ENCODE results near the gene GRIK4.

The GRIK4 gene

DNA sequence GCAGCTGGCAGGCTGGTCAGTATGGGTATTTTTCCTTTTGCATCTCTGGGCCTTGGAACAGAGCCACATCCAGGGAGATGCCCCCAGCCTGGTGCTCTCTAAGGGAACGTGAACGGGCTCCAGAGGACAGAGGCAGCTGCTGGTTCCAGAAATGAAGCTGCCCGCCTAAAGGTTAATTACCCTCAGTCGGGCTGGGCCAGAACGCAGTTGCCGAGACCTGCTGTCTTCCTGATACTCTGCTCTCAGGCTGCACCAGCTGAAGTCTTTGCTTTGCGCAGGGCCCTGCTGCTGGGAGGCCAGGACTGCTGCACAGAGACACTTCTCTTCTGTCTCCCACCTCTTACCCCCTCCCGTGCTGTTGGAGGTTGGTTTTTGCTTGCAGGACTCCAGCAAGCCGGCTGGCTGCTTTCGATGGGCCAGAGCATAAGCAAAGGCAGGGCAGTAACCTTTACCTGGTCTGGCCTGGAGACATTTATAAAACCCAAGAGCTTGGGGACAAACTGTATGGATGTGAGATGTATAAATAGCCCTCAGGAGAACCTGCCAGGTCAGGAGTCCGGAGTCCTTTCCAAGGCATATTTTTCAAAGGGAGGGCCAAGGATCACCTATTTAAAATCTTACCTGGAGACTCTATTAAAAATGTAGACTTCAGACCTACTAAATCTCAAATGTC lies 197.1 kb downstream of the GRIK4 start:
- DNase-seq (ENCODE audit: low read depth, low spot score) = no peak
- Histone ChIP-seq H3K36me3 (ENCODE audit: insufficient read depth, insufficient read length, low read length) (no peaks in the 10 kb centered on the region), H3K9me3 (ENCODE audit: insufficient read depth, low read length) (no peaks in the 10 kb centered on the region), H3K4me1 (ENCODE audit: insufficient read depth, insufficient read length) (peaks cover 6% of the 10 kb centered on the region), H3K9ac (ENCODE audit: insufficient read length, low read depth) (no peak overlapping the region), H3K4me3 (ENCODE audit: insufficient read length, low read depth) (no peak overlapping the region), H3K27me3 (ENCODE audit: insufficient read depth, insufficient read length) (peaks cover 24% of the 10 kb centered on the region)
- TF ChIP-seq YY1 (IDR thresholded peaks at IDR 0.05; ENCODE audit: insufficient read depth, insufficient read length) (no peak), SUZ12 (IDR thresholded peaks at IDR 0.05; ENCODE audit: extremely low read depth, insufficient read depth, insufficient read length) (no peak), ZNF274 (IDR thresholded peaks at IDR 0.05; ENCODE audit: low read depth, low read length) (no peak)

- Histone ChIP-seq H3K4me1 (ENCODE audit: insufficient read depth, insufficient read length) (peaks cover 7% of the 10 kb centered on the region), H3K9ac (ENCODE audit: insufficient read length, low read depth) (peak overlapping the region; percentile 5), H3K9me3 (ENCODE audit: insufficient read depth, low read length) (no peaks in the 10 kb centered on the region), H3K4me3 (ENCODE audit: insufficient read length, low read depth) (no peak overlapping the region), H3K27me3 (ENCODE audit: insufficient read depth, insufficient read length) (peaks cover 24% of the 10 kb centered on the region), H3K36me3 (ENCODE audit: insufficient read depth, insufficient read length, low read length) (no peaks in the 10 kb centered on the region)
- no peak for TF ChIP-seq YY1 (IDR thresholded peaks at IDR 0.05; ENCODE audit: insufficient read depth, insufficient read length)
- no peak for TF ChIP-seq SUZ12 (IDR thresholded peaks at IDR 0.05; ENCODE audit: extremely low read depth, insufficient read depth, insufficient read length)
- no peak for TF ChIP-seq ZNF274 (IDR thresholded peaks at IDR 0.05; ENCODE audit: low read depth, low read length)
- DNase-seq (ENCODE audit: low read depth, low spot score) = no peak
Measured at GRCh38 chr11:120709808-120710207, 198.3 kb downstream of the GRIK4 start.

- Histone ChIP-seq H3K4me3 (ENCODE audit: insufficient read length, low read depth) (no peak overlapping the region), H3K4me1 (ENCODE audit: insufficient read depth, insufficient read length) (peaks cover 8% of the 10 kb centered on the region), H3K9ac (ENCODE audit: insufficient read length, low read depth) (no peak overlapping the region), H3K36me3 (ENCODE audit: insufficient read depth, insufficient read length, low read length) (no peaks in the 10 kb centered on the region), H3K27me3 (ENCODE audit: insufficient read depth, insufficient read length) (peaks cover 24% of the 10 kb centered on the region), H3K9me3 (ENCODE audit: insufficient read depth, low read length) (no peaks in the 10 kb centered on the region)
- TF ChIP-seq ZNF274 (IDR thresholded peaks at IDR 0.05; ENCODE audit: low read depth, low read length) (no peak), YY1 (IDR thresholded peaks at IDR 0.05; ENCODE audit: insufficient read depth, insufficient read length) (no peak)
- DNase-seq (ENCODE audit: low read depth, low spot score) = peak; percentile 62
Measured at GRCh38 chr11:120710354-120711131, 199.0 kb downstream of the GRIK4 start.

- Histone ChIP-seq H3K27me3 (ENCODE audit: insufficient read depth, insufficient read length) (peaks cover 24% of the 10 kb centered on the region), H3K9ac (ENCODE audit: insufficient read length, low read depth) (no peak overlapping the region), H3K4me3 (ENCODE audit: insufficient read length, low read depth) (no peak overlapping the region), H3K9me3 (ENCODE audit: insufficient read depth, low read length) (no peaks in the 10 kb centered on the region), H3K36me3 (ENCODE audit: insufficient read depth, insufficient read length, low read length) (no peaks in the 10 kb centered on the region), H3K4me1 (ENCODE audit: insufficient read depth, insufficient read length) (peaks cover 15% of the 10 kb centered on the region)
- no peak for DNase-seq (ENCODE audit: low read depth, low spot score)
- TF ChIP-seq SUZ12 (IDR thresholded peaks at IDR 0.05; ENCODE audit: extremely low read depth, insufficient read depth, insufficient read length) = no peak
- no peak for TF ChIP-seq ZNF274 (IDR thresholded peaks at IDR 0.05; ENCODE audit: low read depth, low read length)
Measured at GRCh38 chr11:120712014-120712413, 200.5 kb downstream of the GRIK4 start.

DNA sequence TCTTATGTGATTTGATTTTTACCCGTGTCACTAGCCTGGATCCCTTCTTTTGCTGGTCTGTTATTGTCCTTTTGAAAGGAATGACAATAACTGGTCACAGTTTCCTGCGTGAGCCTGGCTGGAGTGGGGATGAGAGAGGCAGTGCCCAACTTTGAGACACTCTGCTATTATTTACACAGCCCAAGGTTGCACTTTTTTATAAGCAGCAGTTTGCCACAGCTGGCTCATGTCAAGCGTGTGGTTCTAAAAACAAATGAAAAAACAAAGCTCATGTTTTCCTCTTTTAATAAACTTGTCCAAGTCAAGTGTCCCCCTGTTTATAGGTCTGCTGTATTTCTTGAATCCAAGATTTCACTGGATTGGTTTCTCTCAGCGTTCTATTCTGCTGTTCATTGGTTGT lies 201.3 kb downstream of the GRIK4 start:
- no peak overlapping the region for H3K4me3 ChIP-seq (ENCODE audit: insufficient read length, low read depth)
- no peak for TF ChIP-seq YY1 (IDR thresholded peaks at IDR 0.05; ENCODE audit: insufficient read depth, insufficient read length)
- TF ChIP-seq ZNF274 (IDR thresholded peaks at IDR 0.05; ENCODE audit: low read depth, low read length) = no peak
- TF ChIP-seq SUZ12 (IDR thresholded peaks at IDR 0.05; ENCODE audit: extremely low read depth, insufficient read depth, insufficient read length) = no peak
- H3K4me1 ChIP-seq (ENCODE audit: insufficient read depth, insufficient read length) = peaks cover 17% of the 10 kb centered on the region
- DNase-seq (ENCODE audit: low read depth, low spot score) = no peak
- no peaks in the 10 kb centered on the region for H3K36me3 ChIP-seq (ENCODE audit: insufficient read depth, insufficient read length, low read length)
- peaks cover 19% of the 10 kb centered on the region for H3K27me3 ChIP-seq (ENCODE audit: insufficient read depth, insufficient read length)
- no peaks in the 10 kb centered on the region for H3K9me3 ChIP-seq (ENCODE audit: insufficient read depth, low read length)
- no peak overlapping the region for H3K9ac ChIP-seq (ENCODE audit: insufficient read length, low read depth)

GRCh38 chr11:120713296-120713695 lies 201.7 kb downstream of the GRIK4 start:
- Histone ChIP-seq H3K4me3 (ENCODE audit: insufficient read length, low read depth) (no peak overlapping the region), H3K4me1 (ENCODE audit: insufficient read depth, insufficient read length) (peaks cover 17% of the 10 kb centered on the region), H3K36me3 (ENCODE audit: insufficient read depth, insufficient read length, low read length) (no peaks in the 10 kb centered on the region), H3K9me3 (ENCODE audit: insufficient read depth, low read length) (no peaks in the 10 kb centered on the region), H3K27me3 (ENCODE audit: insufficient read depth, insufficient read length) (peaks cover 15% of the 10 kb centered on the region), H3K9ac (ENCODE audit: insufficient read length, low read depth) (no peak overlapping the region)
- TF ChIP-seq YY1 (IDR thresholded peaks at IDR 0.05; ENCODE audit: insufficient read depth, insufficient read length) (no peak), SUZ12 (IDR thresholded peaks at IDR 0.05; ENCODE audit: extremely low read depth, insufficient read depth, insufficient read length) (no peak), ZNF274 (IDR thresholded peaks at IDR 0.05; ENCODE audit: low read depth, low read length) (no peak)
- DNase-seq (ENCODE audit: low read depth, low spot score) = no peak

DNA sequence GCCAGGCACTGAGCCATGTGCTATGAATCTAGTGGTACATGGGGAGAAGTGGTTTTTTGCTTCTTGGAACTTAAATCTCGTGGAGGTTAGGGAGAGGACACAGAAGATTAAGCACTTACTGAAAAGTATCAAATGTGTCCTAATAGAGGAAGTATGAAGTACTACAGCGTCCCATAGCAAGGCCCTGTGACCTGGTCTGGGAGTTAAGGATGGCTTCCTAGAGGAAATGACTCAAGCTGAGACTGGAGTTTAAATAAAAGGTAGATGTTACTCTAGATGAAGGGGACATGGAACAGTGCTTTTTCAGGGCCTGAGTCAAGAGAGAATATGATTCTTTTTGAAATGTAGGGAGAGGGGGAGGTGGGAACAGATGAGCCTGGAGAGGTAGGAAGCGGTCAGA lies 202.9 kb downstream of the GRIK4 start:
- Histone ChIP-seq H3K9ac (ENCODE audit: insufficient read length, low read depth) (no peak overlapping the region), H3K27me3 (ENCODE audit: insufficient read depth, insufficient read length) (peaks cover 6% of the 10 kb centered on the region), H3K4me3 (ENCODE audit: insufficient read length, low read depth) (no peak overlapping the region), H3K36me3 (ENCODE audit: insufficient read depth, insufficient read length, low read length) (no peaks in the 10 kb centered on the region), H3K9me3 (ENCODE audit: insufficient read depth, low read length) (no peaks in the 10 kb centered on the region), H3K4me1 (ENCODE audit: insufficient read depth, insufficient read length) (peaks cover 20% of the 10 kb centered on the region)
- no peak for DNase-seq (ENCODE audit: low read depth, low spot score)
- TF ChIP-seq ZNF274 (IDR thresholded peaks at IDR 0.05; ENCODE audit: low read depth, low read length) (no peak), YY1 (IDR thresholded peaks at IDR 0.05; ENCODE audit: insufficient read depth, insufficient read length) (no peak), SUZ12 (IDR thresholded peaks at IDR 0.05; ENCODE audit: extremely low read depth, insufficient read depth, insufficient read length) (no peak)

Data from NT2/D1 (cell line).